Renal pelvis (tissue), 4 donors: Measurements from ENCODE around the gene BACH2. TPM values are rescaled to one million over a fixed set of nuclear protein-coding genes. Genes with fewer than 3 reads are reported as not detected.
"Not testable (repeated sequence)": the region's sequence is repeated elsewhere in the genome, so short reads cannot be mapped to it uniquely, and the experiment has no call there.

Experiments
- DNase-seq: peaks from one replicate; pipeline ENCODE4 v3.0.0-alpha.2; 2013
- polyA plus RNA-seq, 3 donors: library from polyadenylated mRNA; unstranded; fragments of 120-200 nt; gene quantifications; one replicate each; pipeline ENCODE4 v1.2.1, GENCODE V29; 2013; ENCODE audit not compliant: insufficient read length in 3 of 3

The BACH2 gene
- polyA plus RNA-seq, 3 donors = 9.2 to 11.0 (median 9.9) TPM

GRCh38 chr6:89971338-89972024 is 325.2 kb downstream of the BACH2 start:
- not testable (repeated sequence) for DNase-seq

- peak; percentile 65 for DNase-seq
Measured at GRCh38 chr6:89970609-89971337, 325.9 kb downstream of the BACH2 start.

GRCh38 chr6:89970072-89970471 is 326.6 kb downstream of the BACH2 start:
- DNase-seq = no peak

GRCh38 chr6:89966913-89967312 is 329.7 kb downstream of the BACH2 start:
- no peak for DNase-seq

GRCh38 chr6:89966228-89966544 is 330.5 kb downstream of the BACH2 start:
- no peak for DNase-seq

GRCh38 chr6:89965441-89966227 is 331.0 kb downstream of the BACH2 start:
- no peak for DNase-seq

- DNase-seq = no peak
Measured at GRCh38 chr6:89963391-89963790, 333.3 kb downstream of the BACH2 start.

- DNase-seq = no peak
Measured at GRCh38 chr6:89961481-89961880, 335.2 kb downstream of the BACH2 start.

GRCh38 chr6:89959883-89960282 is 336.8 kb downstream of the BACH2 start:
- DNase-seq = no peak

GRCh38 chr6:89956182-89956581 is 340.5 kb downstream of the BACH2 start:
- no peak for DNase-seq

- DNase-seq = no peak
Measured at GRCh38 chr6:89955364-89955763, 341.3 kb downstream of the BACH2 start.

GRCh38 chr6:89954721-89955148 is 341.9 kb downstream of the BACH2 start:
- DNase-seq = no peak

GRCh38 chr6:89952686-89953085 is 344.0 kb downstream of the BACH2 start:
- no peak for DNase-seq

- no peak for DNase-seq
Measured at GRCh38 chr6:89952105-89952671, 344.5 kb downstream of the BACH2 start.

GRCh38 chr6:89951574-89952104 is 345.0 kb downstream of the BACH2 start:
- no peak for DNase-seq

GRCh38 chr6:89950879-89951391 is 345.7 kb downstream of the BACH2 start:
- no peak for DNase-seq

GRCh38 chr6:89950446-89950845 is 346.2 kb downstream of the BACH2 start:
- no peak for DNase-seq

- no peak for DNase-seq
Measured at GRCh38 chr6:89948876-89949275, 347.8 kb downstream of the BACH2 start.

- DNase-seq = no peak
Measured at GRCh38 chr6:89944826-89945407, 351.7 kb downstream of the BACH2 start.

GRCh38 chr6:89944181-89944755 is 352.4 kb downstream of the BACH2 start:
- DNase-seq = no peak

GRCh38 chr6:89942601-89943000 is 354.0 kb downstream of the BACH2 start:
- DNase-seq = no peak
